NCI-H146 treated with DMSO at 0.1 percent for 48 hours (cell line): Measurements from ENCODE around the gene GMCL1.
"Not testable (repeated sequence)": the region's sequence is repeated elsewhere in the genome, so short reads cannot be mapped to it uniquely, and the experiment has no call there.

Source experiments
- DNase-seq: peaks from one replicate; lab custom pipeline; 2025; ENCODE audit not compliant: unreplicated experiment; lab: John Stamatoyannopoulos, UW

The GMCL1 gene, protein sequence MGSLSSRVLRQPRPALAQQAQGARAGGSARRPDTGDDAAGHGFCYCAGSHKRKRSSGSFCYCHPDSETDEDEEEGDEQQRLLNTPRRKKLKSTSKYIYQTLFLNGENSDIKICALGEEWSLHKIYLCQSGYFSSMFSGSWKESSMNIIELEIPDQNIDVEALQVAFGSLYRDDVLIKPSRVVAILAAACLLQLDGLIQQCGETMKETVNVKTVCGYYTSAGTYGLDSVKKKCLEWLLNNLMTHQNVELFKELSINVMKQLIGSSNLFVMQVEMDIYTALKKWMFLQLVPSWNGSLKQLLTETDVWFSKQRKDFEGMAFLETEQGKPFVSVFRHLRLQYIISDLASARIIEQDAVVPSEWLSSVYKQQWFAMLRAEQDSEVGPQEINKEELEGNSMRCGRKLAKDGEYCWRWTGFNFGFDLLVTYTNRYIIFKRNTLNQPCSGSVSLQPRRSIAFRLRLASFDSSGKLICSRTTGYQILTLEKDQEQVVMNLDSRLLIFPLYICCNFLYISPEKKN

GRCh38 chr2:69829256-69830044 lies at the start of gene GMCL1:
GMCL1 (plus strand) TSS chr2:69829660; CDS start chr2:69829893, 233 bp downstream.
- DNase-seq, result peak; percentile 89

- no peak for DNase-seq
Measured at GRCh38 chr2:69780921-69781320, 48.5 kb upstream of the GMCL1 start.

DNA sequence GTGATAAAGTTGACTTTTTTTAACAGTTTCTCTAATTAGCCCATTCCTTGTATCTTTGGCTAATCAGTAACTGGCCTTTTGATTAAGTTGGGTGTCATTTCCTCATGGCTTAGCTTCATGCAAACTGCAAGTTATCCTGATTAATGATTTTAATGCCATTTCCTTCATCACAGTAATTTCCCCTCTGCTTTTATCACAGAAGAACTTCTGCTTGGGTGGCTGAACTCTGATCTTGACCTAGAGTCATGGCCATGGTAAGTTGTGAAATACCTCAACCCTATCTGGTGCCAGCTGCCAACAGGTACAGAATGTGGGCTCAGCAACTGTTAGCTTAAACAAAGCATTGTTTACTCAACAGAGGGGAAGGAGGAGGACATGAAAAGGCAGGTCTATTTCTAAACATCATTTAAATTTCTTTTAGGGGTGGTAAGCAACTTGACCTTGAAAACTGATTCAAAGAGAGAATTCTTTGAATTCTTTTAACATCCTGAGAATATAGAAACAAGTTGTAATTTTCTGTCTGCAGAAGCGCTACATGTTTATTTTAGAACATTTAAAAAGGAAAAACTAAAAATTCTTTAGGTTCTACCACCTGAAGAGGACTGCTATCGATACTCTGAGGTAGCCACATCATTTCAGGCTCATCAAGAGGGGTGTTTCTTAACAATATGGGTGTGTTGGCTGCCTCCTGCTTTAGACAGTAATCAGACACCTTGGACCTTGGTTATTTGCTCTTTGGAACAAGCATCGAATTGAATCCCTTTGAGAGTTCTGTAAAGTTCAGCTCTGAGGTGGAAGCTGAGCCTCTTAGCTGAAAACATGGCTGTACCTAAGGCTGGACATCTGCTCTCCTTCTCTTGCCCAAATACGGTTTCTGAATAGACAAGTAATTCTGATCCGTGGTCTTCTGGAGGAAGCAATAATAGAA lies 47.9 kb upstream of the GMCL1 start:
- DNase-seq, result peak; percentile 68

- no peak for DNase-seq
Measured at GRCh38 chr2:69784228-69784627, 45.2 kb upstream of the GMCL1 start.

DNA sequence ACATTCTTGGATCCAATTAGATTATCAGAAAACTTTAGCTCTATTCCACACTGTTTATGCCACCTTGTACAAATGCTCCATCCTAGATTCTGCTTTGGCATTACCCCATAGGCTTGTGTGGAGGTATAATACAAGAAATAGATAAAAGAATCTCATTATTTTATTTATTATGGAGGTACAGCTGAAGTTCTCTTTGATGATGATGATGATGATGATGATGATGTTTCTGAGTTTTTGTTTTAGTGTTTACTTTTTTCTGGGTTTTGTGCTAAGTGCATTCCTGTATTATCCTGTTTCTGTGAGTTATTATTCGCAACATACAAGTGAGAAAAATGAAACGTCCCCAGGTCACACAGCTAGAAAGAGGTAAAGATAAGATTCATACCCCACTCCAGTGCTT lies 44.1 kb upstream of the GMCL1 start:
- DNase-seq, result no peak

GRCh38 chr2:69786052-69786560 lies 43.4 kb upstream of the GMCL1 start:
- DNase-seq, result no peak

DNA sequence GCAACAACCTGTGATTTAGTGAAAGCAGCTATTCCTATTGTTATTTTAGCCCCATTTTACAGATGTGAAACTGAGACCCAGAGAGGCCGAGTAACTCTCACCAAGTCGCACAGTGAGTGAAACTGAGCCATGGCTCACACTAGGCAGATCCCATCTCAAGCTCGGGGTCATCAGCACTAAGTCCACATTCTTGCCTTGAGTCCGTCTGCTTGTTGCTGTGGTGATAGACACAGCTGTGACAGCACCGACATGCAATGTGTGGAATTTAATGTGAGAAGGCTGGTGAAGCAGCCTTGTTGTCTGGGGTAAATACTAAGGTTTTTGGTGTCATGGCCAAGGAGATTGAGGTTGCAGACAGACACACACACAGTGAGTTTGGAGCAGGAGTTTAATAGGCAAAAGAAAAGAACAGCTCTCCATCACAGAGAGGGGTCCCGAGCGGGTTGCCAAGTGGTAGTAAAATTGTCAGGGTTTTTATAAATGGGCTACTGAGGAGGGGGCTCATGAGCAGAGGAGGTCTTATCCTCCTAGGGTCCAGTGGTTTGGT lies 40.2 kb upstream of the GMCL1 start:
- DNase-seq, result no peak

GRCh38 chr2:69789772-69790600 lies 39.5 kb upstream of the GMCL1 start:
- no peak for DNase-seq

GRCh38 chr2:69790601-69790959 lies 38.9 kb upstream of the GMCL1 start:
- DNase-seq, result no peak

- no peak for DNase-seq
Measured at GRCh38 chr2:69791045-69791444, 38.4 kb upstream of the GMCL1 start.

DNA sequence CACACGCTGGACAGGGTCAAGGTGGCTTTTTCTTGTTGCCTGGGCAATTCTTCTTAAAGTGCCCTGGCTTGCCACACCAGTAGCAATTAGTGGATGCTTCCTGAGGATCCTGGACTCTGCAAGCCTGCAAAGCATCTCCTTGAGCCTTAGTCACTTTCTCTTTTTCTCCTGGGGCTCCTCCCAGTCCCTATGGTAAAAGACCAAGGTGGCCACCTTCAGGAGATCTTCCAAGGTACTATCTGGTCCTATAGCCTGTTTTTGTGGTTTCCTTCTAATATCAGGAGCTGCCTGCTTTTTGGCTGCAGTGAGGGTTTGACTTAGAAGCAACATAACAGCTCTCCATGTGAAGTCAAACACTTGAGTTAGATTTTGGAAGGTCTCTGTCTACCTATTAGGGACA lies 33.3 kb upstream of the GMCL1 start:
- no peak for DNase-seq

GRCh38 chr2:69797235-69797634 lies 32.2 kb upstream of the GMCL1 start:
- no peak for DNase-seq

- no peak for DNase-seq
Measured at GRCh38 chr2:69797836-69798289, 31.6 kb upstream of the GMCL1 start.

DNA sequence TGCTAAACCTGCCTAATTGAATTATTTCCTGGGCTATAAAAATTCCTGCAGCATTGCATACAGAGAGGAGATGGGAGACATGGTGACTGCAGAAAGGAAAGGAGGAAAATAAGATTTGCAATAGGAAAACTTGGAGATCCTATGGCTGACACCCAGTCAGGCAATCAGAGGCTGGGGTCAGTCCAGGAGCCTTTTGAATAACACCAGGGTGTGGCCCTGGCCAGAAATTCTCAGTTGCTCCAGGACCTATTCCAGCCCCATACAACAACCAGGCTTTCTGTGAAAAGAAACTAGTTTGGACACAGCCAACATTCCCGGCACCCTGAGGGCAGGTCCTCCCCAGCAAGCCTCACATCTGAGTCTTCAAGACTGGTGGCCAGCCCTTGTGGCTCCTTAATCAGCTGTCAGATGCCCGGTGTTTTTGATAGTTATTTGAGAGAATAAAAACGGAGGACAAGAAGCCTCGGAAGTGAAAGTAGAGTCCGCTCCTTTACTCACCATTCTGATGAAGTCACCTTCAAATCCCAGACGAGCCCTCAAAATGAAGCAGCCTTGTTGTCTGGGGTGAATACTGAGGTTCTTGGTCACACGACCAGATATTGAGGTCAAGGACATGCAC lies 31.1 kb upstream of the GMCL1 start:
- DNase-seq, result no peak

GRCh38 chr2:69798909-69799526 lies 30.4 kb upstream of the GMCL1 start:
- no peak for DNase-seq

DNA sequence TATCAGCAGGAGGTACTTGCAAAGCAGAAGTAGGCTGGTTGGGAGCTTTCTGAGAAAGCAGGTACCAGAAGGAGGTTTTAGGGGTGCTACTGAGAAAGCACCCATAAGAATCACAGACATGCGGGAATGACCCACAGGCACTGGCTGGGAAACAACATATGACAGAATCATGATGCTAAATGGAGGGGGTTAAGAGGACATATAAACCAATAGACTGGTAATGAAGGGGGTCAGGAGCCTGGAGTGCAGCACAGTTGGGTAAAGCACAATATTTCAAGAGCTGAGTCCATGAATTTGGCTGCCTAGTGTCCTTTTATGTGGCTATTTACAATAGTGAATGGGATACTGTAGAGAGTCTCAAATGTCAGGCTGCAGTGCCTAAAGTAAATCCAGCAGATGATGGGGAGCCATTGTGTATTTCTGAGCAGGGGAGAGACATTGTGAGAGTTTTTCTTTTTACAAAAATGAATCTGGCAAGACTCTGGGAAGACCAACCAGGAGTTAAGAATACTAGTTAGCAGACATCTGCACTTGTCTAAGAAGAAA lies 27.6 kb upstream of the GMCL1 start:
- peak; percentile 69 for DNase-seq

GRCh38 chr2:69802781-69803367 lies 26.6 kb upstream of the GMCL1 start:
- not testable (repeated sequence) for DNase-seq

- no peak for DNase-seq
Measured at GRCh38 chr2:69804416-69804815, 25.0 kb upstream of the GMCL1 start.
